Measurements from ENCODE around the gene OR6C65.
"Not testable (repeated sequence)": the region's sequence is repeated elsewhere in the genome, so short reads cannot be mapped to it uniquely, and the experiment has no call there.

The OR6C65 gene

DNA sequence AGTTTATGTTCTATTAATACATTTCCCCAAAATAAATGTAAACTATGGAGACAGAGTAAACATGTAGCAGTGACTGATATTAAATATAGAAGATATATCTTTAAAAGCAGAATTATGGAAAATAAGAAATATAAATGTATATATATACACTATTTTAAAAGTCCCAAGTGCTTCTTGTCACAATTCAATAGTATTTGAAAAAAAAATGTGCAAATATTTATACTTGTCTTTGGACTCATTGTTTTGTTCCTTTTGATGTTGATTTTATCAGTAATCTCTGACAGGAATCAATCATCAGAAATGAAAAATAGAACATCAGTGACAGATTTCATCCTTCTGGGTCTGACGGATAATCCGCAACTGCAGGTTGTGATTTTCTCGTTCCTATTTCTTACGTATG lies 25.6 kb downstream of the OR6C65 start, which contains the start of gene OR6C76:
Gene OR6C76, plus strand, starts transcription at position 301 of the 400 bp plus-strand sequence. Its CDS starts 0 bp downstream, at position 301.
- TF ChIP-seq, protein P1, sequence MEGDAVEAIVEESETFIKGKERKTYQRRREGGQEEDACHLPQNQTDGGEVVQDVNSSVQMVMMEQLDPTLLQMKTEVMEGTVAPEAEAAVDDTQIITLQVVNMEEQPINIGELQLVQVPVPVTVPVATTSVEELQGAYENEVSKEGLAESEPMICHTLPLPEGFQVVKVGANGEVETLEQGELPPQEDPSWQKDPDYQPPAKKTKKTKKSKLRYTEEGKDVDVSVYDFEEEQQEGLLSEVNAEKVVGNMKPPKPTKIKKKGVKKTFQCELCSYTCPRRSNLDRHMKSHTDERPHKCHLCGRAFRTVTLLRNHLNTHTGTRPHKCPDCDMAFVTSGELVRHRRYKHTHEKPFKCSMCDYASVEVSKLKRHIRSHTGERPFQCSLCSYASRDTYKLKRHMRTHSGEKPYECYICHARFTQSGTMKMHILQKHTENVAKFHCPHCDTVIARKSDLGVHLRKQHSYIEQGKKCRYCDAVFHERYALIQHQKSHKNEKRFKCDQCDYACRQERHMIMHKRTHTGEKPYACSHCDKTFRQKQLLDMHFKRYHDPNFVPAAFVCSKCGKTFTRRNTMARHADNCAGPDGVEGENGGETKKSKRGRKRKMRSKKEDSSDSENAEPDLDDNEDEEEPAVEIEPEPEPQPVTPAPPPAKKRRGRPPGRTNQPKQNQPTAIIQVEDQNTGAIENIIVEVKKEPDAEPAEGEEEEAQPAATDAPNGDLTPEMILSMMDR (IDR thresholded peaks at IDR 0.05): no peak
- DNase-seq (ENCODE audit: low spot score): no peak
- Histone ChIP-seq H3K4me3 (no peak within 1 kb of the TSS), H3K27ac (no peak within 1 kb of the TSS)

DNA sequence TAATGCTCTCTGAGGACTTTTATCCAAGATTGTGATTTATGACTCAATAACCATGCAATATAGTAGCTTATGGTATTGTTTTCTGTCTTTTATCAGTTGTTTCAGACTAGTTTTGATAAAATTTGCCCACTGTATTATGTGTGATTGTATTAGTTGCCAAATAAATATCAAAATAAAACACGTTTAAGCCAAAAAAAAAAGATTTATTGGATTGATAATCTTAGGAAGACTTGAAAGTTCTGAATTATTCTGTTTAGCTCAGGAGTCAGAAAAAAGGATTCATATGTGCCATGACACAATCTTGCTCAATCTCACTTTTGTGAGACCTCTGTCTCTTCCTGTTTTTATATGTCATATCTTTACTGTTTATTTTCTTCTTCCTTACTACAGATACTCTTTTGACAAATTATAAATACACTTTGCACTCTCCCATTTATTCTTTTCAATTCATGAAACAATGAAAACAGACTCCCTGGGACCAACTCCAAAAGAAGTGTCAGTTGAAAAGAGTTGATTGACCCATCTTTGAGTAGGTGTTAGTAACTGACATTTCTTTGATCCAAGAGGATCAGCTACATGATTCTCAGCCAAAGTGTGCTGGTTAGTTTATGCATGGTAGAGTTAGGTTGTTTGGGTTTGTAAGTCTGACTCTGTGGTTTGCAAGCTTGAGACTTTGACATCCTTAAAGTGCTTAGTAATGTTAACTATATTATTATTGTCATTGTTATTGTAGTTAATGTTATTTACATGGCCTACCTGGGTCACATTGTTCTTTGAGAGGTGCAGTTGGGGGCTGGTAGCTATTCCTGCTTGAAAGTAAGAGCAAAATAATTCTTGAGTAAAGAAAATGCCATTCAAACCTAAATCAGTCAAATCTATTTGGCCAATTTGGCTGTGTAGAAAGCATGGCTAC lies 28.3 kb downstream of the OR6C65 start:
- no peak overlapping the region for H3K27ac ChIP-seq
- H3K4me3 ChIP-seq: no peak overlapping the region
- no peak for DNase-seq (ENCODE audit: low spot score)
- TF ChIP-seq, protein P1 (IDR thresholded peaks at IDR 0.05): no peak

DNA sequence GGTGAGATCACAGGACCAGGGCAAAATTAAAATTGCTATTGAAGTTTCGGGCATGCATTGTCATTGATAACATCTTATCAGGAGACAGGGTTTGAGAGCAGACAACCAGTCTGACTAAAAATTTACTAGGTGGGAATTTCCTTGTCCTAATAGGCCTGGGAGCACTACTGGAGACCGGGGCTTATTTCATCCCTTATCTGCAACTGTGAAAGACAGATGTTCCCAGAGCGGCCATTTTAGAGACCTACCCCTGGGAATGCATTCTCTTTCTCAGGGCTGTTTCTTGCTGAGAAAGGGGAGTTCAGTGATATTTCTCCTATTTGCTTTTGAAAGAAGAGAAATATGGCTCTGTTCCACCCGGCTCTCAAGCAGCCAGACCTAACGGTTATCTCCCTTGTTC lies 40.9 kb downstream of the OR6C65 start:
- DNase-seq (ENCODE audit: low spot score); H3K27ac ChIP-seq; H3K4me3 ChIP-seq: not testable (repeated sequence)

DNA sequence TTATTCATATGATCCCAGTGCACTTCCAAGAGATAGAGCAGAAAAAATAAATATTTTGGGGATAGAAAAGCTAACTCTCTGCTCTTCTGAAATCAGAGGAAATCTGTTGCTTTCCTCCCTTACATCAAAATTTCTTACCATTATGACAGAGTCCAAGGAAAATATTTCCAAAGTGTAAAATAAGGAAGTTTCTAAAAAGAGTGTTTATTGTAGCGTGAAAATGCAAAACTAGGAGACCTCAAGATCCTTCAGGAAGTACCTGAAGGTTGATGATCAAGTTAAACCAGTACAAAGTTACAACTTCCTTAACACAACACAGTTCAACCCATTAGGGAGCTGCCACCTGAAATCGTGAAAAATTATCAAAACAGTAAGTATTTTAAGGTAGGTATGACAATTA lies 43.4 kb downstream of the OR6C65 start, which contains the start of gene OR6C2:
Gene OR6C2, plus strand, starts transcription at position 301 of the 400 bp plus-strand sequence. CDS start 8,138 bp downstream, outside the sequence.
- H3K27ac ChIP-seq: no peak within 1 kb of the TSS

DNA sequence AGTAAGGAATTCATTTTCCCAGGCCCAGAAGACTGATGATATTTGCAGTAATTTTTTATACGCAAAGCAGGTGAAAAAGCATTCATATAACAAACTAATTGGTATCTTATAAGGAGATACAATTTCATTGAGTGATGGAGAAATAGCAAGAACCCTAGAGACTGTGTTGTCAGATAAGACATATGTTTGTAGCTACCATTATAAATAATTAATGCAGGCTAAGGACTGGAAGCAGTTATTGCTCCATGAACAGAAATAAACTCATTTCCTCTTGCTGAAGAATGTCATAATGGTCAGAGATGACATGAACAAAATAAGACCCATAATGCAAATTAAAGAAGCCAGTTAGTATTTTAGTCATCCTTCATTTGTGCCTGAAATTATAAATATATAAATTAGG lies 45.0 kb downstream of the OR6C65 start:
- Histone ChIP-seq H3K4me3 (no peak overlapping the region), H3K27ac (no peak overlapping the region)
- TF ChIP-seq, protein P1 (IDR thresholded peaks at IDR 0.05): no peak
- no peak for DNase-seq (ENCODE audit: low spot score)

More for the DNA sequence above, 43.4 kb downstream of the OR6C65 start, which contains the start of gene OR6C2:
- no peak within 1 kb of the TSS for H3K4me3 ChIP-seq
- TF ChIP-seq, protein P1 (IDR thresholded peaks at IDR 0.05): no peak
- DNase-seq (ENCODE audit: low spot score): no peak

DNA sequence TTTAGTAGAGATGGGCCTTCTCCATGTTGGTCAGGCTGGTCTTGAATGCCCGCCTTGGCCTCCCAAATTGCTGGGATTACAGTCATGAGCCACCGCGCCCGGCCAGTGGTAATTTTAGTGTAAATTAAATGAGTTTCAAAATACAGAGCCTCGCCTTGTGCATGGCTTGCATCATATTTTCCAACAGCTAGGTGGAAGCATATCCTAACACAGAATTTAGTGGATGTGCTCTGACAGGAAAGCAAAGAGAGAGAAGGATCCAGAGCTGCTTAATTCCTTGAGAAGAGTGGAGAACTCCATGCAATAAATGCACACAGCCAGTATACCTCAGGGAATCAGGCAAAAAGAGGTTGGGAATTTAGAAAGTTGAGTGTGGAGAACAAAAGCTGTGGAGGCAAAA lies 46.0 kb downstream of the OR6C65 start:
- TF ChIP-seq, protein P1 (IDR thresholded peaks at IDR 0.05): no peak
- DNase-seq (ENCODE audit: low spot score): no peak
- H3K27ac ChIP-seq: no peak overlapping the region
- no peak overlapping the region for H3K4me3 ChIP-seq

DNA sequence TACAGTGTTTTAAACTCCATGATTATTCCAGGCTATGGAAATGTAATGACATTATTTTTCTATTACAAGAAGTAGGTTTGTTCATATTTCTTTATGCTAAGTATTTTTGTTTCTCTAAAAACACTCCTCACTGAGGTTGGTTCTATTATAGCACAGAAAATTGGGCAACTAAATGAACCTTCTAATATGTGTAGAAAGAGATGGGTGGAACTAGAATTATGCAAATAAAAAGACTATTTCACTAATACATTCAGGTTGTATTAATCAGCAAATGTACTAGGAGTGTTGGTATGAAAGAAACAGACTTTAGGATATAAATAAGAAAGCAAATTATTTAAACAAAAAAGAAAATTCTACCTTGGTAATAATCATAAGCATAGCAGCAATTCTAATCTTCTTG lies 48.5 kb downstream of the OR6C65 start:
- TF ChIP-seq, protein P1 (IDR thresholded peaks at IDR 0.05): no peak

More for the DNA sequence above, 48.5 kb downstream of the OR6C65 start:
- no peak overlapping the region for H3K27ac ChIP-seq
- H3K4me3 ChIP-seq: no peak overlapping the region
- no peak for DNase-seq (ENCODE audit: low spot score)

Data from coronary artery (tissue), 2 donors.